Psoas muscle (tissue), 8 donors: ENCODE results near the gene WWOX. TPM values are rescaled to one million over a fixed set of nuclear protein-coding genes. Genes with fewer than 3 reads are reported as not detected.

ENCODE experiments used
- ATAC-seq, 4 donors: fragments of 200-7000 bp; cut with Tn5 transposase; one replicate each; pipeline ENCODE4 v1.9.1; 2020; ENCODE audit warnings: moderate library complexity in 3 of 4, mild to moderate bottlenecking in 2 of 4
- DNase-seq, 2 donors: peaks; one replicate each; pipeline ENCODE4 v3.0.0-alpha.2; 2020
- H3K27ac ChIP-seq: fragments of 200-600 bp; one replicate; pipeline ENCODE4 v1.8.0; 2022
- H3K27me3 ChIP-seq, 3 donors: fragments of 200-600 bp in 1 of 3; one replicate each; pipeline versions ENCODE4 v1.6.1 to v1.8.0; 2013 to 2022; ENCODE audit warnings: low read length in 2 of 3, mild to moderate bottlenecking in 2 of 3, moderate library complexity in 1 of 3; ENCODE audit not compliant: insufficient read depth in 3 of 3
- H3K36me3 ChIP-seq, 2 donors: fragments of 200-600 bp in 1 of 2; one replicate each; pipeline versions ENCODE4 v1.6.1 to v1.8.0; 2013 to 2022; ENCODE audit warnings: low read depth in 1 of 2, mild to moderate bottlenecking in 1 of 2, moderate library complexity in 1 of 2; ENCODE audit not compliant: insufficient read depth in 1 of 2
- H3K4me1 ChIP-seq: fragments of 200-600 bp; one replicate; pipeline ENCODE4 v1.8.0; 2022
- H3K4me3 ChIP-seq: fragments of 200-600 bp; one replicate; pipeline ENCODE4 v1.8.0; 2022; ENCODE audit warnings: mild to moderate bottlenecking
- H3K9me3 ChIP-seq: fragments of 200-600 bp; one replicate; pipeline ENCODE4 v1.8.0; 2022
- WGBS, 3 donors: extraction: QIAGEN DNeasy Blood & Tissue Kit; methylation state at CpG; one replicate each; pipeline versions ENCODE4 v1.1.6 to v1.1.7; 2013; 5-methylcytosine and 5-hydroxymethylcytosine counted together
- intact Hi-C, 2 donors: fragments of 100-400 bp; cut with DNase I; formaldehyde crosslinking; loops; one replicate each; pipeline versions ENCODE4 v1.11.0 to v1.14.2; 2022
- polyA plus RNA-seq, 3 donors: library from polyadenylated mRNA; stranded (reverse); fragments of 200-250 nt; gene quantifications; one replicate each; pipeline ENCODE4 v1.2.3, GENCODE V29; 2013
- total RNA-seq, 4 donors: library from RNA; stranded (reverse); fragmentation: NEBNext Ultra II Directional in 2 of 4; extraction: Animal tissue kit (Norgen Biotek cat#: 25700) in 2 of 4; gene quantifications; one replicate each; pipeline versions ENCODE4 v1.2.1 to v1.2.4, GENCODE V29; 2021 to 2023
- TF ChIP-seq, protein P1 (sequence below): fragments of 200-600 bp; IDR thresholded peaks from one replicate; pipeline ENCODE4 v1.8.0; 2022; ENCODE audit warnings: antibody characterized with exemption
- donor health status: healthy with polysubstance abuse.
- donor health status: DM: no; HTN: no; CAD: no; lungs with moderate emphysema.
- donor health status: Bipolar disorder and iron deficiency.
- donor health status: healthy.
- donor health status: DM: yes; HTN: yes; CAD: no.
- donor health status: DM: no; HTN: no; CAD: no.
- donor health status: DM: no; HTN: no; CAD: no.
- donor health status: DM: yes; HTN: yes; CAD: no.

WWOX gene
- total and polyA plus RNA-seq, 7 donors: 3.1 to 6.6 (median 5.0) TPM

DNA sequence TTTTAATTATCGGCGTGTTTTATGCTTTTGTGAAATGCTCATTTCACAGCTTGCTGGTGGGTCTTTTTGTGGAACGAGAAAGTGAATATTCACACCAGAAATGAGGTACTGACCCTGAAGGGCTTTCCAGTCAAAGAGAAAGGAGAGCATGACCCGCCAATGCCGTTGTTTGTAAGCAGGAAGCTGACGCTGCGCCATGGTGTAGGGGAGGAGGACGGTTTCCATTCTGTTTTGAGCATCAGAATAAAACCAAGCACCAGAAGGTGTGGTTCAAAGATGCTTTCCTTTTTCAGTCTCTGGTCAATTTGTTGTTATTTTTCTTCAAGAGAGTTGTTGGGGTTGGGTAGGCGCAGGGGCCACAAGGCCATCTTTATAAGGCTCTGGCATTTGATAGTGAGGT, 669.3 kb downstream of the WWOX start:
- no peak overlapping the region for H3K27ac ChIP-seq
- H3K9me3 ChIP-seq: no peaks in the 10 kb centered on the region
- no peak overlapping the region for H3K4me3 ChIP-seq
- TF ChIP-seq, protein P1, sequence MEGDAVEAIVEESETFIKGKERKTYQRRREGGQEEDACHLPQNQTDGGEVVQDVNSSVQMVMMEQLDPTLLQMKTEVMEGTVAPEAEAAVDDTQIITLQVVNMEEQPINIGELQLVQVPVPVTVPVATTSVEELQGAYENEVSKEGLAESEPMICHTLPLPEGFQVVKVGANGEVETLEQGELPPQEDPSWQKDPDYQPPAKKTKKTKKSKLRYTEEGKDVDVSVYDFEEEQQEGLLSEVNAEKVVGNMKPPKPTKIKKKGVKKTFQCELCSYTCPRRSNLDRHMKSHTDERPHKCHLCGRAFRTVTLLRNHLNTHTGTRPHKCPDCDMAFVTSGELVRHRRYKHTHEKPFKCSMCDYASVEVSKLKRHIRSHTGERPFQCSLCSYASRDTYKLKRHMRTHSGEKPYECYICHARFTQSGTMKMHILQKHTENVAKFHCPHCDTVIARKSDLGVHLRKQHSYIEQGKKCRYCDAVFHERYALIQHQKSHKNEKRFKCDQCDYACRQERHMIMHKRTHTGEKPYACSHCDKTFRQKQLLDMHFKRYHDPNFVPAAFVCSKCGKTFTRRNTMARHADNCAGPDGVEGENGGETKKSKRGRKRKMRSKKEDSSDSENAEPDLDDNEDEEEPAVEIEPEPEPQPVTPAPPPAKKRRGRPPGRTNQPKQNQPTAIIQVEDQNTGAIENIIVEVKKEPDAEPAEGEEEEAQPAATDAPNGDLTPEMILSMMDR: no peak
- H3K36me3 ChIP-seq: no peaks in the 10 kb centered on the region
- H3K27me3 ChIP-seq: no peaks in the 10 kb centered on the region
- DNase-seq (no peak), ATAC-seq (no peak)
- H3K4me1 ChIP-seq: peaks cover 18% of the 10 kb centered on the region
- intact Hi-C loops: no loop called here
- 81 to 89% (median 85%) methylated on average over 9 of the region's 9 CpGs for WGBS, 3 donors

DNA sequence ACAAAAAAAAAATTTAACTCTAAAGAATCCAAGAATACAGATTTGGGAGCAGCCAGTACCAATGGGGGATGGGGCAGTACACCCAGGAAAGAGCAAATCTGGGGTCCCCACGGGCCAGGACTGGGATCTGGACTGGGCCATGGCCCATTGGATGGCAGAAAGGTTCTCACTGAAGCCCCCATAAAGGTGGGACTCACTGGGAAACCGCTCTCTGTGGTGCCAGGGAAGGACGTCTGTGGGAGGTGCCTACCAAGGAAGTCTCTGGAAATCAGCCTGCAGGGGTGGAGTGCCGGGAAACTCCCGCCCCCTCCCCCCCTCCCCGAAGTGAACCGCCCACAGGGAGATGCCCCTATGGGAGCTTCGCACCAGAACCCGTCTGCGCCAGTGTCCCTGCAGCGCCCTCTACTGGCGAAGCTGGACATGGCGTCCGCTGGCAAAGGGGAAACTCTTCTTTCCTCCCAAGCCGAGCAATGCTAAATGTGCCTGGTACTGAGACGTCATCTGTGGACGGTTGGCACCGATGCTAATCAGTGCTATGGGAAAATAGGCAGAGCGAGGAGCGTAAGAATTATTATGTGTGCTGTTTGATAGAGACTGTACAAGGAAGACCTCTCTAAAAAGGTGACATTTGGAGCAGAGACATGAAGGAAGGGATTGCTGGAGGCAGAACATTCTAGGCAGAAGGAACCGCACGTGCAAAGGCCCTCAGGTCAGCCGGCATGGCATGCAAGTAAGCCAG, 671.1 kb downstream of the WWOX start:
- peak; percentile 77 to 83 for DNase-seq
- 31 to 40% (median 37%) methylated on average over 20 to 23 of the region's 23 CpGs for WGBS, 3 donors
- no peak overlapping the region for H3K27ac ChIP-seq
- ATAC-seq: peak; percentile 75 to 89 (median 84)
- no peaks in the 10 kb centered on the region for H3K27me3 ChIP-seq
- TF ChIP-seq, protein P1: peak; percentile 83
- intact Hi-C loops: loop anchor here (2.0 to 10.0 kb wide), 3 partner anchors 206 to 268 kb away; no protein-coding TSS in a partner anchor
- H3K36me3 ChIP-seq: no peaks in the 10 kb centered on the region
- H3K4me1 ChIP-seq: peaks cover 19% of the 10 kb centered on the region
- H3K9me3 ChIP-seq: no peaks in the 10 kb centered on the region
- no peak overlapping the region for H3K4me3 ChIP-seq

- no peaks in the 10 kb centered on the region for H3K36me3 ChIP-seq
- H3K4me3 ChIP-seq: no peak overlapping the region
- H3K9me3 ChIP-seq: no peaks in the 10 kb centered on the region
- H3K27me3 ChIP-seq: no peaks in the 10 kb centered on the region
- WGBS, 3 donors: 29 to 33% (median 31%) methylated on average over 8 of the region's 8 CpGs
- TF ChIP-seq, protein P1: no peak
- peaks cover 23% of the 10 kb centered on the region for H3K4me1 ChIP-seq
- DNase-seq (no peak), ATAC-seq (peak in 2 of 4 donors; percentile 25 to 28)
- intact Hi-C loops: loop anchor here in 1 of 2 donors (10.0 kb wide), 1 partner anchor 208 kb away; no protein-coding TSS in a partner anchor
- peak overlapping the region; percentile 16 for H3K27ac ChIP-seq
These were observed 673.8 kb downstream of the WWOX start for GRCh38 chr16:78773291-78773702.

DNA sequence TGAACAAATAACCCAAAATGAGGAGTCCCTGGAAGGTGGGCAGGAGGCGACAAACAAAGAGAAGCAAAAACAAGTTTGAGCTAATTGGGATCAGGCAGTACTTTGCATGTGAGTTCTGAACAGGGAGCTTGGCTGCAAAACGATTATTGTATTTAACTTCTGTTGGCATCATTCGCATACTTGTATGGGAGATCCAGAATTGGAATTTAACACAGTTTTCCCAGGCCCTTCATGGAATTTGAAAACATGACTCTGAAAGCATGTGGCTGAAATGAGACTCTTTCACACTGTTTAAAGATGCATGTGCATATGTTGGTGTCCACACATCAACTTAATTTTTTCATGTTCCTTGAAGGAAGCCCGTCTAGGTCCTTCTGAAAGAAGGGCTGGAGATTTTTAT, 674.3 kb downstream of the WWOX start:
- TF ChIP-seq, protein P1: no peak
- no peak for DNase-seq
- Histone ChIP-seq H3K4me1 (peaks cover 23% of the 10 kb centered on the region), H3K27ac (no peak overlapping the region), H3K4me3 (no peak overlapping the region), H3K9me3 (no peaks in the 10 kb centered on the region), H3K36me3 (no peaks in the 10 kb centered on the region), H3K27me3 (no peaks in the 10 kb centered on the region)
- WGBS, 3 donors: 38 to 68% (median 42%) methylated on average over 4 of the region's 4 CpGs
- intact Hi-C loops: loop anchor here in 1 of 2 donors (10.0 kb wide), 1 partner anchor 209 kb away; no protein-coding TSS in a partner anchor
- no peak for ATAC-seq
